Measurements from ENCODE around the gene KCNQ1OT1. TPM values are rescaled to one million over a fixed set of nuclear protein-coding genes. Genes with fewer than 3 reads are reported as not detected.

Gene KCNQ1OT1
- total RNA-seq (under 1 TPM; 0.28 to 0.56 (median 0.43) TPM), polyA plus RNA-seq (under 1 TPM; 0.01 to 0.73 TPM)
- long read RNA-seq, donor 1, full-length matches to known transcripts = 8 of 8 reads
- long read RNA-seq, donor 1, partial matches to known transcripts = 0 of 8 reads
- long read RNA-seq, donor 1, other reads (novel, unspliced or antisense) = 0 of 8 reads
- long read RNA-seq, donor 2, full-length matches to known transcripts = 4 of 5 reads
- long read RNA-seq, donor 2, partial matches to known transcripts = 0 of 5 reads
- long read RNA-seq, donor 2, other reads (novel, unspliced or antisense) = 1 of 5 reads
- long read RNA-seq, donor 3, full-length matches to known transcripts = 13 of 13 reads
- long read RNA-seq, donor 3, partial matches to known transcripts = 0 of 13 reads
- long read RNA-seq, donor 3, other reads (novel, unspliced or antisense) = 0 of 13 reads

DNA sequence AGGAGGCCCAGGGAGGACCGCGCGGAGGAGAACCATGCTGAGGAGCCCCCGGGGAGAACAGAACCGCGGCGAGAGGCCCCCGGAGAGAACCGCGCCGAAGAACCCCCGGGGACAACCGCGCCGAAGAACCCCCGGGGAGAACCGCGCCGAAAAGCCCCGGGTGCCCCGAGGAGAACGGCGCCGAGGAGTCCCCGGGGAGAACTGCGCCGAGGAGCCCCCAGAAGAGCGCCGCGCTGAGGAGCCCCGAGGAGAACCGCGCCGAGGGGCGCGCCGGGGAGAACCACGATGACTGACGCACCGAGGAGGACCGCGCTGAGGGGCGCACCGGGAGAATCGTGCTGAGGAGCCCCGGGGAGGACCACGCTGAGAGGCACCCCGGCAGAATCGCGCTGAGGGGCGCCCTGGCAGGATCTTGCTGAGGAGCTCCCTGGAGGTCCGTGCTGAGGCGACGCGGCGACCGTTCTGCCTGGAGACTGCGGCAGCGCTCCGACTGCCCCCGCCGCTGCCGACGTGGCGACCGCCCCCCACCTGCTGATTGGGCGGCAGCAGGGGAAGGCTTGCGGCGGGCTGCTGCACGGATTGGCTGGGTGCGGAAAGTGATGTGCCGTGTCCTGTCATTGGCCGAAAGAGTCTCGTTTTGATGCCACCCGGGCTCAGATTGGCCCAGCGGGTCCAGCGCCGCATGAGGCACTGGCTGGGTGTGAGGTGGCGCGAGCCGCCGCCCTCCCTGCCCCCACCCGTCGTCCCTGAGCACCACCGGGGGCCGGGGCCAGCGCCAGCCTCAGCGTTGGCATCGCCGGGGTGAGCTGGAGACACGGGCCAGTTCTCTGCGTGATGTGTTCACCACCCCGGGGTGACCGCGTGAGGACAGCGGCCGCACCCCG, at the start of gene KCNQ1OT1:
KCNQ1OT1 (minus strand) TSS at position 464 of the 884 bp plus-strand sequence.
- peaks cover 0 to 42% (median 18%) of the 10 kb centered on the region in 9 donors for H3K4me1 ChIP-seq

GRCh38 chr11:2748814-2749554, 49.2 kb upstream of the KCNQ1OT1 start:
- H3K4me3 ChIP-seq = no peak overlapping the region
- no peaks in the 10 kb centered on the region for H3K36me3 ChIP-seq
- H3K9me3 ChIP-seq = no peaks in the 10 kb centered on the region
- peaks cover 0 to 4% (median 0%) of the 10 kb centered on the region in 9 donors for H3K4me1 ChIP-seq
- intact Hi-C loops (cut with DNase I) = no loop called here
- TF ChIP-seq CTCF (IDR thresholded peaks at IDR 0.05) = no peak
- H3K27me3 ChIP-seq = no peaks in the 10 kb centered on the region
- 97% methylated on average over 17 of the region's 17 CpGs for WGBS, 2 donors
- H3K27ac ChIP-seq = no peak overlapping the region
- DNase-seq (no peak), ATAC-seq (no peak)

More for the DNA sequence above, at the start of gene KCNQ1OT1:
- Histone ChIP-seq H3K27me3 (no peaks in the 10 kb centered on the region), H3K27ac (peak within 1 kb of the TSS; percentile 67 to 96 (median 94)), H3K36me3 (no peaks in the 10 kb centered on the region), H3K9me3 (no peaks in the 10 kb centered on the region), H3K4me3 (peak within 1 kb of the TSS; percentile 50 to 83 (median 76))
- ATAC-seq = peak; percentile 92 to 97 (median 96)
- peak; percentile 88 to 90 for DNase-seq
- TF ChIP-seq CTCF (IDR thresholded peaks at IDR 0.05) = peak in 1 of 9 donors; percentile 10
- intact Hi-C loops (cut with DNase I) = loop anchor here in 7 of 10 donors (5.0 to 10.0 kb wide), 4 partner anchors 65 to 188 kb away; partner anchors contain the start of gene CDKN1C (in 5 of the 7)
- WGBS, 2 donors = 47 to 48% methylated on average over 97 to 98 of the region's 98 CpGs

DNA sequence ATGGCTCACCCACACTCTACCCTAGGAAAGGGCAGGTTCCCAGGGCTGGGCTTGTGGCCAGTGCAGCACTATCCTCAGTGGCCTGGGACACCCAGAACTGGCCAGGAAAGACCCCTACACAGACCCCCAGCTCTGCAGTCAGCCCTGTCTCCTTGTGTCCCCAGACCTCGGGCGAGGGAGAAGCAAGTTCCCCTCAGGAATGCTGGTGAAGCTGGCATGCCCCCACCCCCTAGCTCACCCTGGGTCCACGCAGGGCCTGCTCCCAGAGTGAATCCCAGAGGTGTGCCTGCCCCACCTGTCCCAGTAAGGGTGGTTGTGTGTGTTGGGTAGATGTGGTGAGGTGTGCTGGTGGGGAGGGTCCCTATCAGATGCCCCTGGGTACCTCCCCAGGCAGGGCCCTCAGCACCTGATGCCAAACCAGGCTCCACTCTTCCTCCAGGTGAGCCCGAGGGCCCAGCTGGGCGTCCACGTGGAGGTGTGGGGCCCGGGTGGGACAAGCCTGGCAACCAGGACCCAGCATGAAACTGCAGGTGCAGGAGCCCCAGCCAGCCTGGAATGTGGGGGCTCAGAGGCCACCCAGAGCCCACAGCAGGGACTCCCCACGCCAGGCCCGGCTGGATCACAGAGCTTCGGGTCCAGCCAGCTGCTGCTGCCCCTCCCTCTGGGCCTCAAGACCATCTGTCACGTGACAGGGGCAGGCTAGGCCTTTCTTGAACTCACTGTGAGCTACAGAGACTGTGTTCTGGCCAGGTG, 48.4 kb upstream of the KCNQ1OT1 start:
- Histone ChIP-seq H3K27ac (no peak overlapping the region), H3K36me3 (no peaks in the 10 kb centered on the region), H3K9me3 (no peaks in the 10 kb centered on the region), H3K4me1 (peaks cover 0 to 7% (median 0%) of the 10 kb centered on the region in 9 donors), H3K27me3 (no peaks in the 10 kb centered on the region), H3K4me3 (no peak overlapping the region)
- peak in 1 of 8 donors; percentile 10 for ATAC-seq
- intact Hi-C loops (cut with DNase I) = no loop called here
- WGBS, 2 donors = 86 to 88% methylated on average over 11 of the region's 11 CpGs
- no peak for TF ChIP-seq CTCF (IDR thresholded peaks at IDR 0.05)
- DNase-seq = no peak

Data from heart right ventricle (tissue), 16 donors.